ENCODE results near the gene FKBP11. TPM values are rescaled to one million over a fixed set of nuclear protein-coding genes. Genes with fewer than 3 reads are reported as not detected.

FKBP11 gene
- total RNA-seq, 4 donors from 2014 or later = 12.1 to 35.9 (median 20.9) TPM

GRCh38 chr12:48969160-48969771 is 44.0 kb upstream of the FKBP11 start:
- H3K27me3 ChIP-seq = peaks cover 53% of the 10 kb centered on the region
- TF ChIP-seq POLR2A (IDR thresholded peaks at IDR 0.05) (no peak), CTCF (IDR thresholded peaks at IDR 0.05) (no peak), EP300 (IDR thresholded peaks at IDR 0.05; ENCODE audit: low read depth) (no peak), POLR2AphosphoS5 (IDR thresholded peaks at IDR 0.05) (no peak)
- no peak overlapping the region for H3K27ac ChIP-seq
- no peaks in the 10 kb centered on the region for H3K9me3 ChIP-seq
- intact Hi-C loops (cut with DNase I; ENCODE audit: low total_unique reads) (no loop called here), in situ Hi-C loops (cut with MboI; ENCODE audit: low pct_ligation_motif_present in 1 of 4, low pct_unique_long_range_greater_than_20kb in 1 of 4, low sequenced_read_pairs in 3 of 4) (no loop called here)
- H3K4me1 ChIP-seq = peaks cover 9 to 38% (median 32%) of the 10 kb centered on the region in 4 donors
- DNase-seq = no peak
- WGBS, 2 donors (ENCODE audit: low coverage in 1 of 2) = 24 to 54% methylated on average over 4 to 7 of the region's 8 CpGs
- H3K36me3 ChIP-seq = no peaks in the 10 kb centered on the region
- H3K4me3 ChIP-seq = no peak overlapping the region

GRCh38 chr12:48968467-48968866 is 43.2 kb upstream of the FKBP11 start:
- Histone ChIP-seq H3K27ac (no peak overlapping the region), H3K36me3 (no peaks in the 10 kb centered on the region), H3K4me3 (no peak overlapping the region), H3K9me3 (no peaks in the 10 kb centered on the region), H3K27me3 (peaks cover 45% of the 10 kb centered on the region), H3K4me1 (peaks cover 9 to 38% (median 32%) of the 10 kb centered on the region in 4 donors)
- in situ Hi-C loops (cut with MboI; ENCODE audit: low pct_ligation_motif_present in 1 of 4, low pct_unique_long_range_greater_than_20kb in 1 of 4, low sequenced_read_pairs in 3 of 4) = no loop called here
- intact Hi-C loops (cut with DNase I; ENCODE audit: low total_unique reads) = no loop called here
- no peak for DNase-seq
- no peak for TF ChIP-seq EP300 (IDR thresholded peaks at IDR 0.05; ENCODE audit: low read depth)
- no peak for TF ChIP-seq POLR2AphosphoS5 (IDR thresholded peaks at IDR 0.05)
- TF ChIP-seq POLR2A (IDR thresholded peaks at IDR 0.05) = no peak
- no peak for TF ChIP-seq CTCF (IDR thresholded peaks at IDR 0.05)
- 78 to 100% methylated on average over 2 to 3 of the region's 3 CpGs for WGBS, 2 donors (ENCODE audit: low coverage in 1 of 2)

DNA sequence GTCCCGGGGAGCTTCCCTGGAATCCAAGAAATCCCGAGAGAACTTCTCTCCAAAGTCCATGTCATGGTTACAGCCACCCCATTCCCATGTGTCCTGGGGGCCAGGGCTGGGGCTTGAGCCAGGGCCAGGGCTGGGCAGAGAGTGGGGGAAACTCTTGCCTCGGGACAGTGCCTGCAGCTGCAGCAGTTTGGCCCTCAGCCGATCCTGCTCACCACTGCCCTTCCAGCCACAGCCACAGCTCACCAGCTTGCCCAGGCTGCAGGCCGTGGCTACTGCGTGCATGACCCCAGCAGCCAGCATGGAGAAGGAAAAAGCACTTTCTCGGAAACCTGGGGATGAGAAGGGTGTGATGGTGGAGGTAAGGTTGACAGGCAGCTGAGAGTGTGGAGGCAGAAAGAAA is 42.7 kb upstream of the FKBP11 start:
- Histone ChIP-seq H3K27ac (no peak overlapping the region), H3K9me3 (no peaks in the 10 kb centered on the region), H3K4me3 (no peak overlapping the region), H3K4me1 (peaks cover 9 to 38% (median 32%) of the 10 kb centered on the region in 4 donors), H3K27me3 (peaks cover 40% of the 10 kb centered on the region), H3K36me3 (no peaks in the 10 kb centered on the region)
- intact Hi-C loops (cut with DNase I; ENCODE audit: low total_unique reads) = no loop called here
- TF ChIP-seq EP300 (IDR thresholded peaks at IDR 0.05; ENCODE audit: low read depth) (no peak), POLR2A (IDR thresholded peaks at IDR 0.05) (no peak), CTCF (IDR thresholded peaks at IDR 0.05) (no peak), POLR2AphosphoS5 (IDR thresholded peaks at IDR 0.05) (no peak)
- DNase-seq = no peak
- in situ Hi-C loops (cut with MboI; ENCODE audit: low pct_ligation_motif_present in 1 of 4, low pct_unique_long_range_greater_than_20kb in 1 of 4, low sequenced_read_pairs in 3 of 4) = no loop called here
- WGBS, 2 donors (ENCODE audit: low coverage in 1 of 2) = 84% methylated on average over 7 of the region's 7 CpGs; no CpG with 5 or more reads in 1 of the 2 donors

GRCh38 chr12:48966177-48966895 is 41.0 kb upstream of the FKBP11 start:
- peaks cover 9 to 25% (median 23%) of the 10 kb centered on the region in 4 donors for H3K4me1 ChIP-seq
- in situ Hi-C loops (cut with MboI; ENCODE audit: low pct_ligation_motif_present in 1 of 4, low pct_unique_long_range_greater_than_20kb in 1 of 4, low sequenced_read_pairs in 3 of 4) (no loop called here), intact Hi-C loops (cut with DNase I; ENCODE audit: low total_unique reads) (no loop called here)
- peaks cover 23% of the 10 kb centered on the region for H3K27me3 ChIP-seq
- H3K36me3 ChIP-seq = no peaks in the 10 kb centered on the region
- H3K27ac ChIP-seq = no peak overlapping the region
- H3K9me3 ChIP-seq = no peaks in the 10 kb centered on the region
- TF ChIP-seq POLR2A (IDR thresholded peaks at IDR 0.05) (no peak), EP300 (IDR thresholded peaks at IDR 0.05; ENCODE audit: low read depth) (no peak), POLR2AphosphoS5 (IDR thresholded peaks at IDR 0.05) (no peak), CTCF (IDR thresholded peaks at IDR 0.05) (no peak)
- no peak for DNase-seq
- H3K4me3 ChIP-seq = no peak overlapping the region
- 75 to 80% methylated on average over 1 to 19 of the region's 20 CpGs for WGBS, 2 donors (ENCODE audit: low coverage in 1 of 2)

All from transverse colon (tissue), 4 donors.